Smooth muscle cell of the coronary artery (primary cell): Measurements from ENCODE around the gene ZBTB3. TPM values are rescaled to one million over a fixed set of nuclear protein-coding genes. Genes with fewer than 3 reads are reported as not detected.

Source experiments
- total RNA-seq: library from RNA; depleted of rRNA; stranded (reverse); fragments of >200 nt; gene quantifications from 2 replicates; pipeline ENCODE4 v1.2.3, GENCODE V29; 2014; ENCODE audit warnings: low replicate concordance

Gene ZBTB3
- total RNA-seq = 8.0 and 9.4 TPM in 2 replicates

DNA sequence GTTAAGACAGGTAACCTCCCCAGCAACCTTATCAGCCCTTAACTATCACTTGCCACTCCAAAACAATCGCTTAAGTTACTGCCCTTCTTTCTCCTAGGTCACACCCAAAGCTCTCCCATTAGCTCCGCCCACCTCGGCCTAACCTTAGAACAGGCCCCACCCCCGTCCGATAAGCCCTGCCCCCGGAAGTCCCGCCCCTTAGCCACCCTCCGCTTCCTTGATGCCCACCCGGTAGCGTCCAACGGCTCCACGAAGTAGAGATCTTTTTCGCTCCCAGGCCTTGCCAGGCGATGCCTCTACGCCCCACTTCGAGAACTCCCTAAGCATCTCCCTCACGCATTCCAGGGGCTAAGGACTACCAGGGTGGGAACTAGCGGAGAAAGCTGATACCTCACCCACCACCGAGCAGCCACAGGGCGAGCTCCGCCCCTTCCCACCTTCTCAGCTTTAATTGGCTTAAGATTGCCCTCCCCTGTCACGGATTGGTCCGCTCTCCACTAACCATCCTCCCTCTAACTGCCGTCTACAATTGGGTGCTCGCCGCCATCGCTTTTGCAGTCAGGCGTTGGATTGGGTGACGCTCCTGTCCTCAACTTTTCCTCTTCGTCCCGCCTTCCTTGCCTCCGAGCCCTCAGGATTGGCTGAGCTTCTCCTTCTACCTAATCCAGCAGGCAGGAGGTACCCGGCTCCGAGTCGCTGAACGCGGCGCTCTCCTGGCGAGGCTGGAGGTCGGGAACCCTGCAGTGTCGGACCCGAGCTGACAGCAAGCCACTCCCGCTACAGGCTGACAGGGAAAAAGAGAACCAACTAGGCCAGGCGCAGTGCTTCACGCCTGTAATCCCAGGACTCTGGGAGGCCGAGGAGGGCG lies at the start of gene ZBTB3:
Gene ZBTB3, minus strand, starts transcription at position 425 of the 868 bp plus-strand sequence. CDS start 496 bp downstream, outside the sequence.

GRCh38 chr11:62791501-62792201 lies 37.7 kb upstream of the ZBTB3 start, which contains the start of gene TMEM223:
TMEM223 (minus strand) TSS chr11:62792006; CDS start chr11:62791994, 12 bp downstream.

DNA sequence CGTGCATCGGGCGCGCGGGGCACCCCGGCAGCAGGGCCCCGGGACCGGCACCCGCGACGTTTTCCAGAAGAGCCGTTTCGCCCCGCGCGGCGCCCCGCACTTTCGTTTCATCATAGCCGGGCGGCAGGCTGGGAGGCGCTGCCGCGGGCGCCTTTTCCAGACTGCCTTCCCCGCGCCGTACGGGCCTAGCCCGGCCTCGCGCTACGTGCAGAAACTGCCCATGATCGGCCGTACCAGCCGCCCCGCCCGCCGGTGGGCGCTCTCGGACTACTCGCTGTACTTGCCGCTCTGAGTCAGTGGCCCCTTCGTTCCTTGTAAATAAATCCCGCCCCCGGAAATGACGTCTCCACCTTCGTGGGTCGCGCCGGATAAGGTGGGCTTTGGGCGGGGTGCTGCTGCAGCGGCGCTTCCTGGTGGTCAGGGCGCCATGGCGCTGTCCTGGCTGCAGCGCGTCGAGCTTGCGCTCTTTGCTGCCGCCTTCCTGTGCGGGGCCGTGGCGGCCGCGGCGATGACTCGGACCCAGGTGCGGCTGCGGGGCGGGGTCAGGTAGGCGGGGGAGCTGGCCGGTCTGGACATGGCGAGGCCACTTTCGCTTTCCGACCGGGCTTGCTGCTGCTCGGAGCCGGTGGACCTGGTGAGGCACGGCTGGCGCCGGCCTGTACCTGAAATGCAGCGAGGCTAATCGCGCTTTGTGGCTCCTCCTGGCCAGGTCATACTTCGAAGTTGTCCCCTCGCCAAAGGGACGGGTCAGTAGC lies 33.2 kb upstream of the ZBTB3 start, which contains the start of gene TMEM179B:
Gene TMEM179B, plus strand, starts transcription at position 398 of the 755 bp plus-strand sequence. Its CDS starts 30 bp downstream, at position 428.

DNA sequence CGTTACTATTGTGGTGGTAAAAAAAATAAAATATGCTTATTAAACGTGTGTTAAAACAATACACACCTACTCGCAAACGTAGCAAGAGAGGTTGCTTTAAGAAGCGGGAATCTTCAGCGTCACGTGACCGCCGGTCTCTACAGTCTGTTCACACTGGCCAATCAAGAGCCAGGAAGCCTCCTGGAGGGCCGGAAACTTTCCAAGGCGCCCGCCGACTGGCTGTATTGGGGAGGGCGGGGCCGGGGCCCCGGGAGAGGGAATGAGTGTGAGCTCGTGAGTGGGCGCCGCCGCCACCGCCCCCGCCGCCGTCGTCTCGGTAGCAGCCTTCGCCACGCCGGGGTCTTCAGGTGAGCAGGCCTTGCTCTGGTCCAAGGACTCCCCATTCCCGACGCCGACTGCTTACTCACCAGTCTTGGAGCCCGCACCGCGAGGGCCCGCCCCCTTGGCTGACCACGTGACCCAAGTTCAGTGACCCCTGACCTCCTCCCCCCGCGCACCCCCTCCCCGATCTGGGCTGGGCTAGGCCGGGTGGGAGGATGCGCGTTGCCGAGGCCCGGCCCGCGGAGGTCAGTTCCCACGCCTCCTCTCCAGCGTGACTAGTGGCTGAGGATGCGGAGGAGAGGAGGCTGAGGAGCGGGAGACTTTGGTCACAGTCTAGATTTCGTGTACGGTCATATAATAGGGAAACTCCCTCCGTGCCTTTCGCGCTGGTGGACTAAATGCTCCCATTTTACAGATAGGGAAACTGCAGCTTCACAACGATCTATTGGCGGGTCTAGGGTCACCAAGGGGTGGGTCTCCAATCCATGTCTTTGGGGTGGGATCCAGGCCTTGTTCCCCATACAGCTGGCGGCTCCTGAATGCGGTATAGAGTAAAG lies 17.4 kb upstream of the ZBTB3 start, which contains the start of gene TAF6L:
Gene TAF6L, plus strand, starts transcription at position 253 of the 878 bp plus-strand sequence. CDS start 4,388 bp downstream, outside the sequence.

GRCh38 chr11:62728171-62728988 lies 25.6 kb downstream of the ZBTB3 start, which contains the start of gene TTC9C:
TTC9C (plus strand) TSS chr11:62728486; CDS start chr11:62728849, 363 bp downstream.

GRCh38 chr11:62727165-62727871 lies 26.6 kb downstream of the ZBTB3 start, which contains the start of gene HNRNPUL2:
HNRNPUL2 (minus strand) TSS chr11:62727457; CDS start chr11:62727156, 301 bp downstream.

GRCh38 chr11:62707277-62707861 lies 46.6 kb downstream of the ZBTB3 start, which contains the start of the genes BSCL2 and GNG3:
BSCL2 (minus strand) TSS chr11:62707424; CDS start chr11:62707195, 229 bp downstream.
GNG3 (plus strand) TSS chr11:62707676; CDS start chr11:62708296, 620 bp downstream.

Other genes with a start within 250 kb of the ZBTB3 start
- 257 and 396 TPM in 2 replicates for gene AHNAK, start 207.4 kb downstream of the ZBTB3 start, total RNA-seq
- 1,294 and 1,609 TPM in 2 replicates for gene EEF1G, start 180.3 kb downstream of the ZBTB3 start, total RNA-seq
- 5.4 and 6.5 TPM in 2 replicates for gene TUT1, start 162.6 kb downstream of the ZBTB3 start, total RNA-seq
- 79.0 and 124 TPM in 2 replicates for gene MTA2, start 152.3 kb downstream of the ZBTB3 start, total RNA-seq
- 10.3 and 20.2 TPM in 2 replicates for gene EML3, start 141.4 kb downstream of the ZBTB3 start, total RNA-seq
- gene ROM1, start 140.9 kb downstream of the ZBTB3 start, total RNA-seq = 6.7 and 8.4 TPM in 2 replicates
- gene B3GAT3, start 132.2 kb downstream of the ZBTB3 start, total RNA-seq = 17.2 and 20.3 TPM in 2 replicates
- gene GANAB, start 107.5 kb downstream of the ZBTB3 start, total RNA-seq = 211 and 260 TPM in 2 replicates
- 12.4 and 15.0 TPM in 2 replicates for gene INTS5, start 100.9 kb downstream of the ZBTB3 start, total RNA-seq
- 7.3 and 54.1 TPM in 2 replicates for gene C11orf98, start 89.0 kb downstream of the ZBTB3 start, total RNA-seq
- gene CSKMT, start 88.8 kb downstream of the ZBTB3 start, total RNA-seq = 7.4 TPM in 2 replicates
- gene UQCC3, start 82.5 kb downstream of the ZBTB3 start, total RNA-seq = 12.1 and 14.4 TPM in 2 replicates
- gene LBHD1, start 81.9 kb downstream of the ZBTB3 start, total RNA-seq = 0.82 and 2.4 TPM in 2 replicates
- 154 and 462 TPM in 2 replicates for gene UBXN1, start 75.1 kb downstream of the ZBTB3 start, total RNA-seq
- 0.45 and 17.7 TPM in 2 replicates for gene LRRN4CL, start 64.6 kb downstream of the ZBTB3 start, total RNA-seq
- gene BSCL2, start 46.7 kb downstream of the ZBTB3 start, total RNA-seq = 34.7 and 65.3 TPM in 2 replicates
- not detected in 2 replicates for gene GNG3, start 46.5 kb downstream of the ZBTB3 start, total RNA-seq
- 7.5 and 8.9 TPM in 2 replicates for gene HNRNPUL2, start 26.7 kb downstream of the ZBTB3 start, total RNA-seq
- 33.1 and 39.7 TPM in 2 replicates for gene TTC9C, start 25.7 kb downstream of the ZBTB3 start, total RNA-seq
- 93.8 and 114 TPM in 2 replicates for gene POLR2G, start 7.4 kb upstream of the ZBTB3 start, total RNA-seq
- gene TAF6L, start 17.2 kb upstream of the ZBTB3 start, total RNA-seq = 13.2 and 27.4 TPM in 2 replicates
- 19.2 and 22.9 TPM in 2 replicates for gene TMEM179B, start 33.2 kb upstream of the ZBTB3 start, total RNA-seq
- 4.6 and 14.6 TPM in 2 replicates for gene TMEM223, start 37.8 kb upstream of the ZBTB3 start, total RNA-seq
- 12.1 and 24.9 TPM in 2 replicates for gene NXF1, start 51.3 kb upstream of the ZBTB3 start, total RNA-seq
- gene STX5, start 77.9 kb upstream of the ZBTB3 start, total RNA-seq = 45.7 and 50.7 TPM in 2 replicates
- gene TEX54, start 78.7 kb upstream of the ZBTB3 start, total RNA-seq = not detected in 2 replicates
- 57.8 and 63.7 TPM in 2 replicates for gene WDR74, start 85.4 kb upstream of the ZBTB3 start, total RNA-seq
- 226 and 293 TPM in 2 replicates for gene SLC3A2, start 126.7 kb upstream of the ZBTB3 start, total RNA-seq
- gene CHRM1, start 167.2 kb upstream of the ZBTB3 start, total RNA-seq = not detected in 2 replicates
- gene SLC22A6, start 230.8 kb upstream of the ZBTB3 start, total RNA-seq = not detected in 2 replicates